GM13977 (cell line): ENCODE results near the gene TUBA3D.
"Not testable (repeated sequence)": the region's sequence is repeated elsewhere in the genome, so short reads cannot be mapped to it uniquely, and the experiment has no call there.

Experiments
- DNase-seq: peaks from one replicate; pipeline ENCODE4 v3.0.0; 2012; ENCODE audit warnings: low spot score
- CTCF ChIP-seq: IDR thresholded peaks from 2 replicates; pipeline ENCODE4 v1.5.1; 2012; ENCODE audit warnings: mild to moderate bottlenecking, control low read depth; ENCODE audit not compliant: insufficient read depth; ENCODE audit errors: extremely low read depth, missing control alignments
- in situ Hi-C: fragments of 300-500 bp; cut with MboI; formaldehyde crosslinking; loops from one replicate; pipeline ENCODE4 v1.12.0; 2022; ENCODE audit warnings: low sequenced_read_pairs, low pct_unique_long_range_greater_than_20kb, mixed read lengths, inconsistent platforms; ENCODE audit not compliant: unreplicated experiment

TUBA3D gene

DNA sequence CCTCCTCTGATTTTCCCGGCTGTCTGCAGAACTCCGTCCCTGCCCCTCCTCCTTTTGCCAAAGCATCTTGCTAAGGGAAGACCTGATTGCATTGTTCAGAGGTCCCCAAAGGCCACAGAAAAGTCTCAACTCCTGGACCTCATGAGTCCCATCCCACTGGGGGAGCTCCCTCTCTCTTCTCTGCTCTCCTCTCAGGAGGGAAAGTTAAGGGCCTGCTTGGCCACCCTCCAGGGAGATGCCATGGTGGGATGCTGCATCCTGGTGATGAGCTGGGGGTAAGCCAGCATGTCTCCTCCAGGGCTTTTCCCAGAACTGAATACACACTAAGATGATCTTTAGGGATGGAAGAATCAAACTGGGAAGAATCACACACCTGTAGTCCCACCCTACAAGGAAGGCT, 2.7 kb upstream of the TUBA3D start:
- DNase-seq, in situ Hi-C loops: not testable (repeated sequence)

- DNase-seq, in situ Hi-C loops: not testable (repeated sequence)
These were observed 444 bp downstream of the TUBA3D start for GRCh38 chr2:131476363-131476762.

GRCh38 chr2:131477227-131477626, 1.3 kb downstream of the TUBA3D start:
- DNase-seq, in situ Hi-C loops: not testable (repeated sequence)

DNA sequence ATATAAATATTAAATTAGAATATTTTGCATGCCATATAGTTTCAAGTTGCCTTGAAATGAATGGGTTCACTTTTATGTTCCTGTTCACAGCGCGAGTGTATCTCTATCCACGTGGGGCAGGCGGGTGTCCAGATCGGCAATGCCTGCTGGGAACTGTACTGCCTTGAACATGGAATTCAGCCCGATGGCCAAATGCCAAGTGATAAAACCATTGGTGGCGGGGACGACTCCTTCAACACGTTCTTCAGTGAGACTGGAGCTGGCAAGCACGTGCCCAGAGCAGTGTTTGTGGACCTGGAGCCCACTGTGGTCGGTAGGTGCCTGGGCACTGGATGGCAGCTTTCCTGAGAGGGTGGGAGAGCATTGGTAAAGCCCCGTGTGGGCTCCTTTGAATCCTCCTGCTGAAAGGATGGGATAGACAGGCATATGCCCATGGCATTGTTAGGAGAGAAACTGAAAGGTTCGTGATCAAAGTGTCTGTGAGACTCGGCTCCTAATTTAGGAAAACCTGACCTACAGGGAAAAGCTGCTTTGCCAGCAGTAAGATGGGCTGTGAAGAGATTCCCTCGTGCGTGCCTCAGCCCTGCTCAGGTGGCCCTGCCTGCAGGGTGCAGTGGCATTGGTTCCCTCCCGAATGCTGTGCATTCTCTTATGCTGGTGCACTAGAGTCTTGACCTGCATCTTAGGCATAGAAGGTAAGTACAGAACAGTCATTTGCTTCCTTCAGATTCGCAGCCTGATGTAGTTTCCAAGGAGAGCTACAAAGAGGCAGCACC, 2.3 kb downstream of the TUBA3D start:
- DNase-seq, in situ Hi-C loops: not testable (repeated sequence)

DNA sequence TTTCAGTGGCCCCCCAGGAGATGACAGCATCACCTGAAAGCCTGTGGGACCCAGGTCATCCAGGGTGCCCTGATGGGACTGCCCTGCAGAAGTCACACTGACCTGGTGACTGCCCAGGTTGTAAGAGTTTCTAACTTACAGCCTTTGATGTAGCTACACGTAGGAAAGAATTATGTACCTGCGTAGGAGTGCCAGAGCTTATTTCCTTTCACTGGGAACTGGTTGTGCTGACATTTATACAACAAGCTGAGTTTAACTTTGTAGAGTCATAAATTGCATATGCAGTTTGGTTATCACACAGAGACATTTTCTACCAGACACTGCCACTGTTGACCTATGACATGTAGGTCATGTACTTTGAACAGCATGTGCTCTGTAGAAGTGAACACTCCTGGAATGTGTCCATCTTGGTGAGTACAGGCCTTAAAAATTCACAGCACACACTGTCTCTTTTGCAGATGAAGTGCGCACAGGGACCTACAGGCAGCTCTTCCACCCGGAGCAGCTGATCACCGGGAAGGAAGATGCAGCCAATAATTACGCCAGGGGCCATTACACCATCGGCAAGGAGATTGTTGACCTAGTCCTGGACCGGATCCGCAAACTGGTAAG, 3.0 kb downstream of the TUBA3D start:
- in situ Hi-C loops, DNase-seq: not testable (repeated sequence)

GRCh38 chr2:131480351-131480750, 4.4 kb downstream of the TUBA3D start:
- DNase-seq, in situ Hi-C loops: not testable (repeated sequence)

- DNase-seq, in situ Hi-C loops: not testable (repeated sequence)
These were observed 6.7 kb downstream of the TUBA3D start for GRCh38 chr2:131482506-131483155.

GRCh38 chr2:131483981-131484820, 8.3 kb downstream of the TUBA3D start:
- in situ Hi-C loops, DNase-seq: not testable (repeated sequence)

DNA sequence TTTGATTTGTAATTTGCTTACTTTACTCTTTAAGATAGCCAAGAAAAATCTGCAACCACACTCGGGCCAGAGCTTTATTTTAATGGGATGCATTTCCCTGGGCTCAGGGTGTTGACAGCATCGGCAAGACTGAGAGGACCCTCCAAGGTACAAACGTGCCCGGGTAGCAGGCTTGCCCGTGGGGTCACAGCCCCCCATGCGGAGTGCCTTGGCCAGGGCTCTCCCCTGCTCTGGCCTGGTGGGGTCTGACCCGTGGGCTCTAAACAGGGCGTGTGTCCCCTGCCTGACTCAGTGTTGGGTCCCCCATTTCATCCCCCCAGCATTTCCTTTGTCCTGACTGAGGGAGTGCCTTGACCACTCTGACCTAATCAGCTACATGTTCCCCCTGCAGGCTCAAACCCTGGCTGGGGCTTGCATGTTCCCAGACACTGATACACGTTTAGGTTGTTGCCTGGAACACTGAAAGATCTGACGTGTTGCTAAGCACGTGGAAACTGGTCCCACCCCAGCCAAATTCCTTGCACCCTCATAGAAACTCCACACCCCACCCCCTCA, 9.1 kb downstream of the TUBA3D start:
- in situ Hi-C loops: loop anchor here (5.0 kb wide), 1 partner anchor 1298 kb away; no protein-coding TSS in a partner anchor
- not testable (repeated sequence) for DNase-seq

- in situ Hi-C loops: loop anchor here (5.0 kb wide), 1 partner anchor 1299 kb away; no protein-coding TSS in a partner anchor
- not testable (repeated sequence) for DNase-seq
These were observed 10.4 kb downstream of the TUBA3D start for GRCh38 chr2:131486201-131486902.

- DNase-seq: no peak
- no peak for TF ChIP-seq CTCF
These were observed 12.6 kb downstream of the TUBA3D start for GRCh38 chr2:131488306-131489205.

GRCh38 chr2:131490616-131491468, 14.9 kb downstream of the TUBA3D start:
- in situ Hi-C loops, DNase-seq: not testable (repeated sequence)

More at GRCh38 chr2:131488306-131489205, 12.6 kb downstream of the TUBA3D start:
- in situ Hi-C loops: loop anchor here (5.0 kb wide), 1 partner anchor 1301 kb away; no protein-coding TSS in a partner anchor

DNA sequence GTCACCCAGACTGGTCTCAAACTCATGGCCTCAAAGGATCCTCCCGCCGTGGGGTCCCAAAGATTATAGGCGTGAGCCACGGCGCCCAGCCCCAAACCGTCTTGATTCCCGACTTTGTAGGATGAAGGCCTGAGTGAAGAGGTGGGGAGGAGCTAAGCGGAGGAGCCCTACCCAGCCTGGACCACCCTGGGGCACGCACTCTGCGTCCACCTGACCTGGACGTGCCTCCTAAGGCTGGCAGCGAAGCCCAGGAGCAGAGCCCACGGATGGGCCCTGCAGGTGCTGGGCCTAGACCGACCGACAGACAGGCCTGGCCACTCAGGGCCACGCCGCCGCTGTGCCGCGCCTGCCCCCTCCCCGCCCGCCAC, 15.5 kb downstream of the TUBA3D start:
- DNase-seq: not testable (repeated sequence)

GRCh38 chr2:131492015-131492417, 16.1 kb downstream of the TUBA3D start, which contains the start of gene MZT2A:
Gene MZT2A (minus strand): TSS chr2:131492397. CDS start chr2:131492376, 21 bp downstream.
- peak; percentile 47 for DNase-seq
- in situ Hi-C loops: not testable (repeated sequence)

More for the DNA sequence above, 15.5 kb downstream of the TUBA3D start:
- in situ Hi-C loops: not testable (repeated sequence)
